Type B pancreatic cell (in vitro differentiated cells): Measurements from ENCODE around the gene INTS15. TPM values are rescaled to one million over a fixed set of nuclear protein-coding genes. Genes with fewer than 3 reads are reported as not detected.

Source experiments
- DNase-seq: peaks from one replicate; pipeline ENCODE4 v3.0.0; 2021; ENCODE audit warnings: mixed read lengths; ENCODE audit not compliant: unreplicated experiment; ENCODE audit errors: extremely low spot score
- H3K27ac Mint-ChIP-seq: 2 replicates; pipeline ENCODE4 v1.8.0; 2021; ENCODE audit warnings: mild to moderate bottlenecking, mixed read lengths
- H3K27me3 Mint-ChIP-seq: 2 replicates; pipeline ENCODE4 v1.8.0; 2021; ENCODE audit warnings: mixed read lengths
- H3K36me3 Mint-ChIP-seq: 2 replicates; pipeline ENCODE4 v1.8.0; 2021; ENCODE audit warnings: mixed read lengths
- H3K4me1 Mint-ChIP-seq: one replicate; pipeline ENCODE4 v1.8.0; 2021; ENCODE audit warnings: mixed read lengths; ENCODE audit not compliant: unreplicated experiment
- H3K4me3 Mint-ChIP-seq: 2 replicates; pipeline ENCODE4 v1.8.0; 2021; ENCODE audit warnings: mild to moderate bottlenecking, mixed read lengths
- H3K9me3 Mint-ChIP-seq: 2 replicates; pipeline ENCODE4 v1.8.0; 2021; ENCODE audit warnings: mixed read lengths
- total RNA-seq: library from RNA; stranded (reverse); gene quantifications from 2 replicates; pipeline ENCODE4 v1.2.1, GENCODE V29; 2021; ENCODE audit warnings: low replicate concordance
- TF ChIP-seq, protein P1 (sequence below): fragments of 200-600 bp; sonication (generic); conservative IDR thresholded peaks from 2 replicates; pipeline ENCODE4 v1.5.0; 2021; ENCODE audit warnings: antibody characterized with exemption, mild to moderate bottlenecking

The INTS15 gene
- total RNA-seq, 1 donor from 2014 or later: 44.1 TPM

GRCh38 chr7:6639032-6639431 is 49.2 kb downstream of the INTS15 start:
- Mint-ChIP-seq H3K27ac (peak overlapping the region; percentile 36), H3K4me1 (peaks cover 17% of the 10 kb centered on the region), H3K27me3 (no peaks in the 10 kb centered on the region), H3K4me3 (peak overlapping the region; percentile 90), H3K9me3 (no peaks in the 10 kb centered on the region), H3K36me3 (peaks cover 14% of the 10 kb centered on the region)
- TF ChIP-seq, protein P1, sequence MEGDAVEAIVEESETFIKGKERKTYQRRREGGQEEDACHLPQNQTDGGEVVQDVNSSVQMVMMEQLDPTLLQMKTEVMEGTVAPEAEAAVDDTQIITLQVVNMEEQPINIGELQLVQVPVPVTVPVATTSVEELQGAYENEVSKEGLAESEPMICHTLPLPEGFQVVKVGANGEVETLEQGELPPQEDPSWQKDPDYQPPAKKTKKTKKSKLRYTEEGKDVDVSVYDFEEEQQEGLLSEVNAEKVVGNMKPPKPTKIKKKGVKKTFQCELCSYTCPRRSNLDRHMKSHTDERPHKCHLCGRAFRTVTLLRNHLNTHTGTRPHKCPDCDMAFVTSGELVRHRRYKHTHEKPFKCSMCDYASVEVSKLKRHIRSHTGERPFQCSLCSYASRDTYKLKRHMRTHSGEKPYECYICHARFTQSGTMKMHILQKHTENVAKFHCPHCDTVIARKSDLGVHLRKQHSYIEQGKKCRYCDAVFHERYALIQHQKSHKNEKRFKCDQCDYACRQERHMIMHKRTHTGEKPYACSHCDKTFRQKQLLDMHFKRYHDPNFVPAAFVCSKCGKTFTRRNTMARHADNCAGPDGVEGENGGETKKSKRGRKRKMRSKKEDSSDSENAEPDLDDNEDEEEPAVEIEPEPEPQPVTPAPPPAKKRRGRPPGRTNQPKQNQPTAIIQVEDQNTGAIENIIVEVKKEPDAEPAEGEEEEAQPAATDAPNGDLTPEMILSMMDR: no peak
- DNase-seq: no peak

DNA sequence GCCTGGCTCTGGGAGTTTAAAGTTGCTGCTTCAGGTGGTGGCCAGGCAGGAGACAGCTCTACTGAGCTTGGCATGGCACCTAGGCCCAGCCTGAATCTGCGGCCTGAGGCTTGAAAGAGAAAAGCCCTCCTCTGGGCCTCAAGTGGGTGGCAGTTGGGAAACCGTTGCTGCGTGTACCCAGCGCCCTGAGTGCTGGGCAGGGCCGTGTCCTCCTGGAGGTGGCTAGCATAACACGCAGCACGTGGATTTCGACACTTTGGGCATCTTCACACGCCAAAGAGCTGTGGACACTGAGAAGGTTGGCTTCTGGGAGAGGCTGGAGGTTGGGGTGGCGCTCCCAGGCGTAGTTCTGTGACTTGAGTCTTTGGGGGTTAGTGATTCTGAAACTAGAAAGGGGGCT is 49.8 kb downstream of the INTS15 start:
- H3K36me3 Mint-ChIP-seq: peaks cover 14% of the 10 kb centered on the region
- TF ChIP-seq, protein P1: no peak
- H3K27me3 Mint-ChIP-seq: no peaks in the 10 kb centered on the region

GRCh38 chr7:6640246-6640721 is 50.5 kb downstream of the INTS15 start:
- DNase-seq: no peak
- H3K36me3 Mint-ChIP-seq: peaks cover 14% of the 10 kb centered on the region
- H3K27ac Mint-ChIP-seq: peak overlapping the region; percentile 58
- H3K27me3 Mint-ChIP-seq: no peaks in the 10 kb centered on the region
- no peaks in the 10 kb centered on the region for H3K9me3 Mint-ChIP-seq
- H3K4me1 Mint-ChIP-seq: peaks cover 17% of the 10 kb centered on the region
- H3K4me3 Mint-ChIP-seq: peak overlapping the region; percentile 74
- TF ChIP-seq, protein P1: no peak

More for the DNA sequence above, 49.8 kb downstream of the INTS15 start:
- Mint-ChIP-seq H3K4me3 (peak overlapping the region; percentile 74), H3K4me1 (peaks cover 17% of the 10 kb centered on the region), H3K9me3 (no peaks in the 10 kb centered on the region), H3K27ac (no peak overlapping the region)
- DNase-seq: no peak

- no peaks in the 10 kb centered on the region for H3K27me3 Mint-ChIP-seq
Measured at GRCh38 chr7:6641305-6642035, 51.6 kb downstream of the INTS15 start.

DNA sequence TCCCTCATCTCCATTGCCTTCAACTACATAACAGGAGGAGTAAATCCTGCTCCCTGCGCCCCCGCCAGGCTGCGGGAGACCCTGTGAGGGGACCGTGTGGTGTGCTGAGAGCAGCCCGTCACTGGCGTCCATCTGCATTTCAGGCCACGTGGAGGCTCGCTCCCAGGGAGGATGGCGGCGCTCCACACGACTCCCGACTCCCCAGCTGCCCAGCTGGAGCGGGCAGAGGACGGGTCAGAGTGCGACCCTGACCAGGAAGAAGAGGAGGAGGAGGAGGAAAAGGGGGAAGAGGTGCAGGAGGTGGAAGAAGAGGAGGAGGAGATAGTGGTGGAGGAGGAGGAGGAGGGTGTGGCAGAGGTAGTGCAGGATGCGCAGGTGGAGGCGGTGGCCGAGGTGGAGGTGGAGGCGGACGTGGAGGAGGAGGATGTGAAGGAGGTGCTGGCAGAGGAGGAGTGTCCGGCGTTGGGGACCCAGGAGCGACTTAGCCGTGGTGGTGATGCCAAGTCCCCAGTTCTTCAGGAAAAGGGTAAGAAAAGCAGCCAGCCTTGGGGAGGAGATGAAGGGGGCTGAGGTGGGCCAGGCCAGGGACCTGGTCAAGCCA is 52.5 kb downstream of the INTS15 start:
- DNase-seq: no peak
- H3K27me3 Mint-ChIP-seq: no peaks in the 10 kb centered on the region
- peaks cover 17% of the 10 kb centered on the region for H3K4me1 Mint-ChIP-seq
- TF ChIP-seq, protein P1: no peak
- no peak overlapping the region for H3K4me3 Mint-ChIP-seq
- no peaks in the 10 kb centered on the region for H3K9me3 Mint-ChIP-seq
- no peak overlapping the region for H3K27ac Mint-ChIP-seq
- H3K36me3 Mint-ChIP-seq: peaks cover 14% of the 10 kb centered on the region

More at GRCh38 chr7:6641305-6642035, 51.6 kb downstream of the INTS15 start:
- DNase-seq: no peak
- Mint-ChIP-seq H3K4me1 (peaks cover 17% of the 10 kb centered on the region), H3K9me3 (no peaks in the 10 kb centered on the region), H3K36me3 (peaks cover 14% of the 10 kb centered on the region), H3K4me3 (no peak overlapping the region), H3K27ac (no peak overlapping the region)
- TF ChIP-seq, protein P1: no peak
